Fibroblast of lung (primary cell): ENCODE results near the gene ISOC2. TPM values are rescaled to one million over a fixed set of nuclear protein-coding genes. Genes with fewer than 3 reads are reported as not detected.

Source experiments
- DNase-seq, 2 donors: peaks; one replicate each; pipeline versions ENCODE4 v3.0.0 to v3.0.0-alpha.2; 2010; ENCODE audit warnings: low read depth in 2 of 2
- H2AFZ ChIP-seq: 2 replicates; pipeline ENCODE4 v1.5.1; 2012; ENCODE audit warnings: low read length, control low read depth, inconsistent platforms
- H3K27ac ChIP-seq: 2 replicates; pipeline ENCODE4 v1.5.1; 2011; ENCODE audit warnings: low read length, control low read depth; ENCODE audit not compliant: insufficient read depth
- H3K27me3 ChIP-seq: 2 replicates; pipeline ENCODE4 v1.5.1; 2011; ENCODE audit warnings: mild to moderate bottlenecking, low read length; ENCODE audit not compliant: control insufficient read depth, insufficient read depth
- H3K36me3 ChIP-seq: 2 replicates; pipeline ENCODE4 v1.5.1; 2011; ENCODE audit warnings: low read length; ENCODE audit not compliant: control insufficient read depth, insufficient read depth
- H3K4me1 ChIP-seq: 2 replicates; pipeline ENCODE4 v1.5.1; 2011; ENCODE audit warnings: low read length; ENCODE audit not compliant: control insufficient read depth, insufficient read depth; ENCODE audit errors: extremely low read depth
- H3K4me2 ChIP-seq: 2 replicates; pipeline ENCODE4 v1.5.1; 2011; ENCODE audit warnings: low read length, control low read depth; ENCODE audit not compliant: insufficient read depth; ENCODE audit errors: extremely low read depth
- H3K4me3 ChIP-seq, 4 experiments: fragments of 200-600 bp in 1 of 4; sonication (generic) in 1 of 4; replicated peaks in 1 of 4; 2 replicates each; pipeline ENCODE4 v1.5.1; 2011 to 2016; ENCODE audit warnings: low read length in 4 of 4, low read depth in 3 of 4, mild to moderate bottlenecking in 3 of 4, control low read depth in 2 of 4, inconsistent platforms in 1 of 4, mixed read lengths in 1 of 4; ENCODE audit not compliant: insufficient read depth in 1 of 4; ENCODE audit errors: control extremely low read depth in 1 of 4
- H3K79me2 ChIP-seq: 2 replicates; pipeline ENCODE4 v1.5.1; 2012; ENCODE audit warnings: mild to moderate bottlenecking, low read length, inconsistent platforms; ENCODE audit not compliant: control insufficient read depth, insufficient read depth
- H3K9ac ChIP-seq: 2 replicates; pipeline ENCODE4 v1.5.1; 2011; ENCODE audit warnings: mild to moderate bottlenecking, low read length, control low read depth; ENCODE audit not compliant: insufficient read depth
- H3K9me3 ChIP-seq: 2 replicates; pipeline ENCODE4 v1.5.1; 2012; ENCODE audit warnings: low read depth, low read length; ENCODE audit not compliant: control insufficient read depth, insufficient read depth
- H4K20me1 ChIP-seq: 2 replicates; pipeline ENCODE4 v1.5.1; 2011; ENCODE audit warnings: low read length; ENCODE audit not compliant: control insufficient read depth, insufficient read depth; ENCODE audit errors: extremely low read depth
- EZH2 ChIP-seq: IDR thresholded peaks from 2 replicates; pipeline ENCODE4 v1.5.1; 2012; ENCODE audit warnings: low read length, control low read depth, mild to moderate bottlenecking; ENCODE audit errors: missing control alignments
- polyA plus RNA-seq, 2 donors: library from polyadenylated mRNA; depleted of rRNA in 1 of 2; stranded (reverse) in 1 of 2; unstranded in 1 of 2; fragments of >200 nt; gene quantifications; 2 replicates each; pipeline ENCODE4 v1.2.1, GENCODE V29; 2011 to 2012; ENCODE audit warnings: missing spikeins in 1 of 2
- total RNA-seq: library from RNA; depleted of rRNA; stranded (reverse); fragments of >200 nt; gene quantifications from 2 replicates; pipeline ENCODE4 v1.2.1, GENCODE V29; 2014
- TF ChIP-seq, protein P1 (sequence below), 2 donors: IDR thresholded peaks in 1 of 2; conservative IDR thresholded peaks in 1 of 2; 1 replicate in 1 of 2; 2 replicates in 1 of 2; pipeline ENCODE4 v1.5.1; 2011 to 2012; ENCODE audit warnings: low read length in 2 of 2, control low read depth in 1 of 2, inconsistent platforms in 1 of 2, low read depth in 1 of 2, mild to moderate bottlenecking in 1 of 2

ISOC2 gene
- total and polyA plus RNA-seq, 2 donors (not counting 1 experiment from before 2014, with no cell fraction given) = 24.8 to 35.5 TPM

- no peaks in the 10 kb centered on the region for H3K4me1 ChIP-seq
- H3K4me2 ChIP-seq = no peak overlapping the region
- H2AFZ ChIP-seq = no peak overlapping the region
- H3K27me3 ChIP-seq = peaks cover 44% of the 10 kb centered on the region
- peak; percentile 98 for TF ChIP-seq EZH2
- TF ChIP-seq, protein P1, sequence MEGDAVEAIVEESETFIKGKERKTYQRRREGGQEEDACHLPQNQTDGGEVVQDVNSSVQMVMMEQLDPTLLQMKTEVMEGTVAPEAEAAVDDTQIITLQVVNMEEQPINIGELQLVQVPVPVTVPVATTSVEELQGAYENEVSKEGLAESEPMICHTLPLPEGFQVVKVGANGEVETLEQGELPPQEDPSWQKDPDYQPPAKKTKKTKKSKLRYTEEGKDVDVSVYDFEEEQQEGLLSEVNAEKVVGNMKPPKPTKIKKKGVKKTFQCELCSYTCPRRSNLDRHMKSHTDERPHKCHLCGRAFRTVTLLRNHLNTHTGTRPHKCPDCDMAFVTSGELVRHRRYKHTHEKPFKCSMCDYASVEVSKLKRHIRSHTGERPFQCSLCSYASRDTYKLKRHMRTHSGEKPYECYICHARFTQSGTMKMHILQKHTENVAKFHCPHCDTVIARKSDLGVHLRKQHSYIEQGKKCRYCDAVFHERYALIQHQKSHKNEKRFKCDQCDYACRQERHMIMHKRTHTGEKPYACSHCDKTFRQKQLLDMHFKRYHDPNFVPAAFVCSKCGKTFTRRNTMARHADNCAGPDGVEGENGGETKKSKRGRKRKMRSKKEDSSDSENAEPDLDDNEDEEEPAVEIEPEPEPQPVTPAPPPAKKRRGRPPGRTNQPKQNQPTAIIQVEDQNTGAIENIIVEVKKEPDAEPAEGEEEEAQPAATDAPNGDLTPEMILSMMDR (conservative IDR thresholded peaks at IDR 0.05 in 1 of 2, IDR thresholded peaks at IDR 0.05 in 1 of 2; ENCODE audit: low read depth in 1 of 2, low read length in 2 of 2) = no peak
- DNase-seq = no peak
- no peak overlapping the region for H3K27ac ChIP-seq
- no peaks in the 10 kb centered on the region for H3K36me3 ChIP-seq
- H3K4me3 ChIP-seq = no peak overlapping the region
- no peak overlapping the region for H3K9ac ChIP-seq
- H3K79me2 ChIP-seq = no peaks in the 10 kb centered on the region
- no peaks in the 10 kb centered on the region for H4K20me1 ChIP-seq
- H3K9me3 ChIP-seq = no peaks in the 10 kb centered on the region
Observed at GRCh38 chr19:55441692-55442321, 19.6 kb downstream of the ISOC2 start.

GRCh38 chr19:55441319-55441691 is 20.1 kb downstream of the ISOC2 start:
- TF ChIP-seq, protein P1 (conservative IDR thresholded peaks at IDR 0.05 in 1 of 2, IDR thresholded peaks at IDR 0.05 in 1 of 2; ENCODE audit: low read depth in 1 of 2, low read length in 2 of 2) = no peak
- no peak for TF ChIP-seq EZH2
- H3K36me3 ChIP-seq = no peaks in the 10 kb centered on the region
- H3K4me2 ChIP-seq = no peak overlapping the region
- no peak overlapping the region for H2AFZ ChIP-seq
- H3K27ac ChIP-seq = no peak overlapping the region
- H3K4me3 ChIP-seq = no peak overlapping the region
- no peaks in the 10 kb centered on the region for H3K79me2 ChIP-seq
- no peaks in the 10 kb centered on the region for H3K9me3 ChIP-seq
- DNase-seq = no peak
- H3K27me3 ChIP-seq = peaks cover 44% of the 10 kb centered on the region
- no peak overlapping the region for H3K9ac ChIP-seq
- no peaks in the 10 kb centered on the region for H3K4me1 ChIP-seq
- no peaks in the 10 kb centered on the region for H4K20me1 ChIP-seq

GRCh38 chr19:55440411-55441105 is 20.9 kb downstream of the ISOC2 start:
- peak; percentile 51 for TF ChIP-seq EZH2
- TF ChIP-seq, protein P1 (conservative IDR thresholded peaks at IDR 0.05 in 1 of 2, IDR thresholded peaks at IDR 0.05 in 1 of 2; ENCODE audit: low read depth in 1 of 2, low read length in 2 of 2) = no peak
- H3K9ac ChIP-seq = no peak overlapping the region
- no peak overlapping the region for H3K4me3 ChIP-seq
- H3K9me3 ChIP-seq = no peaks in the 10 kb centered on the region
- H3K4me1 ChIP-seq = no peaks in the 10 kb centered on the region
- H3K36me3 ChIP-seq = no peaks in the 10 kb centered on the region
- DNase-seq = no peak
- H4K20me1 ChIP-seq = no peaks in the 10 kb centered on the region
- H2AFZ ChIP-seq = no peak overlapping the region
- no peak overlapping the region for H3K27ac ChIP-seq
- peaks cover 44% of the 10 kb centered on the region for H3K27me3 ChIP-seq
- H3K4me2 ChIP-seq = no peak overlapping the region
- no peaks in the 10 kb centered on the region for H3K79me2 ChIP-seq
